ENCODE results near the gene PROSER3.

DNA sequence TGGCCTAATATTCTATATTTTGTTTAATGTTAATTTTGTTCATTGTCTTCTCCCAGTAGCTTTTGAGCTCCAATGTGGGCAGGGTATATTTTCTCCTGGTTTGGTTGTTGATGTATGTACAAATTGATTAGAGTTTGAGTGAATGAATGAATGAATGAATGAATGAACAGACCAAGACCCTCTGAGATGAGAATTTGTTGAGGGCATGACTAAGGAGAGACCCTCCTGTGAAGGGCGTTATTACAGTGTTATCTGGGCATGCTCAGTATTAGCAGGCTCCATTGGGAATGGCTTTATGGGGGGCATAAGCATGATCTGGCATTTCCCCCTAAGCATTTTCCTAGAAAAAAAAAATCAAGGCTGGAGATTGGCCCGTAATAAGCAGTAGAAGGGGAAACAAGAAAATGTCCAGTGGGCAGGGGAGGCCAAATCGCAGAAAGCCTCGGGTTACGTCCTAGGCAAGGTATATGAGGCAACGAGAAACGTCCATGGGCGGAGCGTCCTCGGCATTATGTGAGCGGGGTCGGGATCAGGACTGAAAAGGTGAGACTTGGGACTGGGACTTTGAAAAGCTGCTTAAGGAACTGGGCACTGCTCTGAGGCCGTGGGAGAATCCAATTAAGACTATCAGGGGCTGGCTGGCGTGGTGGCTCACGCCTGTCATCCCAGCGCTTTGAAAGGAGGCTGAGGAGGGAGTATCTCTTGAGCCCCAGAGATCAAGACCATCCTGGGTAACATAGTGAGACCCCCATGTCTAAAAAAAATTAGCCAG lies 16.5 kb downstream of the PROSER3 start:
- no peak for TF ChIP-seq POLR2A (IDR thresholded peaks at IDR 0.05; ENCODE audit: low read depth, low read length)
- TF ChIP-seq, protein P1, sequence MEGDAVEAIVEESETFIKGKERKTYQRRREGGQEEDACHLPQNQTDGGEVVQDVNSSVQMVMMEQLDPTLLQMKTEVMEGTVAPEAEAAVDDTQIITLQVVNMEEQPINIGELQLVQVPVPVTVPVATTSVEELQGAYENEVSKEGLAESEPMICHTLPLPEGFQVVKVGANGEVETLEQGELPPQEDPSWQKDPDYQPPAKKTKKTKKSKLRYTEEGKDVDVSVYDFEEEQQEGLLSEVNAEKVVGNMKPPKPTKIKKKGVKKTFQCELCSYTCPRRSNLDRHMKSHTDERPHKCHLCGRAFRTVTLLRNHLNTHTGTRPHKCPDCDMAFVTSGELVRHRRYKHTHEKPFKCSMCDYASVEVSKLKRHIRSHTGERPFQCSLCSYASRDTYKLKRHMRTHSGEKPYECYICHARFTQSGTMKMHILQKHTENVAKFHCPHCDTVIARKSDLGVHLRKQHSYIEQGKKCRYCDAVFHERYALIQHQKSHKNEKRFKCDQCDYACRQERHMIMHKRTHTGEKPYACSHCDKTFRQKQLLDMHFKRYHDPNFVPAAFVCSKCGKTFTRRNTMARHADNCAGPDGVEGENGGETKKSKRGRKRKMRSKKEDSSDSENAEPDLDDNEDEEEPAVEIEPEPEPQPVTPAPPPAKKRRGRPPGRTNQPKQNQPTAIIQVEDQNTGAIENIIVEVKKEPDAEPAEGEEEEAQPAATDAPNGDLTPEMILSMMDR (IDR thresholded peaks at IDR 0.05; ENCODE audit: extremely low read depth in 1 of 2, insufficient read depth in 1 of 2, low read depth in 1 of 2, low read length in 2 of 2): no peak
- no peak for TF ChIP-seq EZH2 (IDR thresholded peaks at IDR 0.05; ENCODE audit: borderline replicate concordance, low read depth, low read length, severe bottlenecking)
- no peak for TF ChIP-seq FOS (IDR thresholded peaks at IDR 0.05; ENCODE audit: borderline replicate concordance, insufficient read depth, low read length)
- no peak for TF ChIP-seq POLR2AphosphoS5 (IDR thresholded peaks at IDR 0.05; ENCODE audit: insufficient read depth, low read depth, low read length)
- no peak for TF ChIP-seq JUN (IDR thresholded peaks at IDR 0.05; ENCODE audit: borderline replicate concordance, insufficient read depth, insufficient read length, low read depth)
- TF ChIP-seq MAX (IDR thresholded peaks at IDR 0.05; ENCODE audit: insufficient read depth, insufficient read length): no peak
- no peak for TF ChIP-seq GATA2 (IDR thresholded peaks at IDR 0.05; ENCODE audit: insufficient read depth, insufficient read length, low read depth, low read length)
- no peak for TF ChIP-seq MYC (IDR thresholded peaks at IDR 0.05; ENCODE audit: low read depth, low read length)
